ENCODE results near the gene TC2N.

TC2N gene

DNA sequence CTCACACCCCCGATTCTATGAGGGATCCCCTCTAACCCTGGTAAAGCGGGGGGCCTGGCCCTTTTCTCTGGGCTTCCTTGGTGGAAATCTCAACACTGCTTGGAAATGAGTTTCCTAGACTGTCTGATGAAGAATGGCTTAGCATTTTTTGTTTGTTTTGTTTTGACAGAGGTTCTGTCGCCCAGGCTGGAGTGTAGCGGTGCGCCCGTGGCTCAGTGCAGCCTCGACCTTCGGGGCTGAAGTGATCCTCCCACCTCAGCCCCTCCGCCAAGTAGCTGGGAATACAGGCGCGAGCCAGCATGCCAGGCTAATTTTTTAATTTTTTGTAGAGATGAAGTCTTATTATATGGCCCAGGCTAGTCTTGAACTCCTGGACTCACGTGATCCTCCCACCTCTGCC, 30.3 kb downstream of the TC2N start:
- no peak for DNase-seq (ENCODE audit: extremely low read depth, low read depth)
- TF ChIP-seq, protein P1, sequence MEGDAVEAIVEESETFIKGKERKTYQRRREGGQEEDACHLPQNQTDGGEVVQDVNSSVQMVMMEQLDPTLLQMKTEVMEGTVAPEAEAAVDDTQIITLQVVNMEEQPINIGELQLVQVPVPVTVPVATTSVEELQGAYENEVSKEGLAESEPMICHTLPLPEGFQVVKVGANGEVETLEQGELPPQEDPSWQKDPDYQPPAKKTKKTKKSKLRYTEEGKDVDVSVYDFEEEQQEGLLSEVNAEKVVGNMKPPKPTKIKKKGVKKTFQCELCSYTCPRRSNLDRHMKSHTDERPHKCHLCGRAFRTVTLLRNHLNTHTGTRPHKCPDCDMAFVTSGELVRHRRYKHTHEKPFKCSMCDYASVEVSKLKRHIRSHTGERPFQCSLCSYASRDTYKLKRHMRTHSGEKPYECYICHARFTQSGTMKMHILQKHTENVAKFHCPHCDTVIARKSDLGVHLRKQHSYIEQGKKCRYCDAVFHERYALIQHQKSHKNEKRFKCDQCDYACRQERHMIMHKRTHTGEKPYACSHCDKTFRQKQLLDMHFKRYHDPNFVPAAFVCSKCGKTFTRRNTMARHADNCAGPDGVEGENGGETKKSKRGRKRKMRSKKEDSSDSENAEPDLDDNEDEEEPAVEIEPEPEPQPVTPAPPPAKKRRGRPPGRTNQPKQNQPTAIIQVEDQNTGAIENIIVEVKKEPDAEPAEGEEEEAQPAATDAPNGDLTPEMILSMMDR (IDR thresholded peaks at IDR 0.05; ENCODE audit: low read depth, low read length, missing control alignments): no peak
- no peak overlapping the region for H3K4me3 ChIP-seq (replicated peaks; ENCODE audit: low read depth, low read length)

DNA sequence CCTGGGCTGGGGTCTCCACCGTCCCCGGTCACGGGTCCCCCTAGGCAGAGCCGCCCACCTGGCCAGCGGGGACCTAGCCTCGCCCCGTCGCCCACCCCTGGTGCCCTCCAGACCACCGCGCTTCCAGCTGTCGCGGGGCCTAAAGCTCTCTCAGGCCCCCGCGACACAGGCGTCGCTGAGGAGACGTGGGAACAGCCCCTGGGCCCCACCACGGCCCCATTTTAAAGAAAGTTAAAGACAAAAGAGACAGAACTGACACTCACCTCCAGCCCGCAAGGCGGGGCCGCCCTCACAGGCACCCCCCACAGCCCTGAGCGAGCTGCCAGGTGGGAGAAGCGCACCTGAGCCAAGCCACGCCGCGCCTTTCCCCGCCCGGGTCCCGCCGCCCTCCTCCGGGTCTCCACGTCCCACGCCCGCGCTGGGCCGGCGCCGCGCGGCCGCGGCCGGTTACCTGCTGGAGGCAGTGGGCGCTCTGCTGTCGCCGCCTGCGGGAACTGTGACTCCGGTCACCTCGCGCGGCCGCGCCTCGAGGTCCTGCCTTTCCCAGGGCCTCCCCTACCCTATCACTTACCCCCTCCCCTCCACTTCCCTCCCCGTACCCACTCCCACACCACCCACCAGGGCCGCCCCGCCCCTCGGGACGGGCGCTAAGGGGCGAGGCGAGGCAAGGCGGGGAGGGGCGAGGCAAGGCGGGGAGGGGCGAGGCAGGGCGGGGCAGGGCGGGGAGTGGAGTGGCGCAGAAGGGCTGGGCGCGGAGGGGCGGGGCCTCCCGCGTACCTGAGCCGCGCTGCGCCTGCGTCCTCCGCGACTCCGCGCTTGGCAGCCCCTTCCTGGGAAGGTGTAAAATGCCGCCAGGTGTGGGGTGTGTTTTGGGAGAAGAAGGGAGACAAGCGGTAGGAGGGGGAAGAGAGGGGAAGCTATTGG, 31.2 kb downstream of the TC2N start:
- no peak for DNase-seq (ENCODE audit: extremely low read depth, low read depth)
- no peak overlapping the region for H3K4me3 ChIP-seq (replicated peaks; ENCODE audit: low read depth, low read length)
- TF ChIP-seq, protein P1 (IDR thresholded peaks at IDR 0.05; ENCODE audit: low read depth, low read length, missing control alignments): no peak

DNA sequence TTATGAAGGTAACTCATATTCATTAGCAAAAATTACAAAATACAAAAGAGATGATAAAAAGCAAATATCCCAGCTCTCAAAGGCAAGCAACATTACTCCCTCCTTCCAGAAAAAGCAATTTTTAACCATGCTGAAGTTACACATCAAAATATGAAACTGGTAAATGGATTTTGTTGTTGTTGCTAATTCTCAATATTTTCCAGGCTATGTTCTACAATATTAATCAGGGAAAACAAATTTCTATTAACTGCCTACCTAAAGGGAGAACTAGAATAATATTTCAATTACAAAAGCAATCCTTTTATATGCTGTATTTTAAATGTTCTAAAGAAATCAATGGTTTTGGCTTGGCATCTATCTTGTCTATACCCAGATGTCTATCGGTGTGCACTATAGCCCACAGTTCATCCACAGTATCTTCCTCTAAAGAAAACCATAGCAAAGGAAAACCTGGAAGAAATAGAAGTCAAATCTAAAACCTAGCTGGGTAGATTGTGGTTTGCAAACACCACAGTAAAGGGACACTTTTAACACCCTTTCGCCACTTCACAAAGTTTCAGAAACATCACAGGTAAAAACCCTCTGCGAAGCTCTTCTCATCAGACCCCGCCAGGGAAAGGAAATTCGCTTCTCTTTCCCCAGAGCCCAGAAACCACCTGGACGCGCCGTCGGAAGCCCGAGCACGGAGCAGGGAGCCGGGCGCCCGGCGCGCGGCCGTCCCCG, 32.0 kb downstream of the TC2N start:
- no peak overlapping the region for H3K4me3 ChIP-seq (replicated peaks; ENCODE audit: low read depth, low read length)
- no peak for DNase-seq (ENCODE audit: extremely low read depth, low read depth)
- TF ChIP-seq, protein P1 (IDR thresholded peaks at IDR 0.05; ENCODE audit: low read depth, low read length, missing control alignments): no peak

DNA sequence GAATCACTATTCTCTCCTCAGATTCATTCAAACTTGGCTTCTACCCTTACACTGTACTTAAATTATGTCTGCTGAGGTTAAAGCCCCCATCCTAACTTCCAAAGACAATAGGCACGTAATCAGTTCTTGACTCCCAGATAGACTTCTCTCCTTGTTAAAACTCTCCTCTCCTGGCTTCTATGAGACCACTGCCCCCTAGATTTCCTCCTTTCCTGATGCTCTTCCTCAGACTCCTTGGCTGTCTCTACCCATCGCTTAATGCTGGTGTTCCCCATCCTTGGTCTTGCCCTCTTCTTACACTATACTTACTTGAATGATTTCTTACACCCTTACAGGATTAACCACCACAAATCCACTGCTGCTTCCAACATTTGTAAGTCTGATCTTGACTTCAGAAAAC, 32.8 kb downstream of the TC2N start:
- DNase-seq (ENCODE audit: extremely low read depth, low read depth): no peak
- H3K4me3 ChIP-seq (replicated peaks; ENCODE audit: low read depth, low read length): no peak overlapping the region
- TF ChIP-seq, protein P1 (IDR thresholded peaks at IDR 0.05; ENCODE audit: low read depth, low read length, missing control alignments): no peak

DNA sequence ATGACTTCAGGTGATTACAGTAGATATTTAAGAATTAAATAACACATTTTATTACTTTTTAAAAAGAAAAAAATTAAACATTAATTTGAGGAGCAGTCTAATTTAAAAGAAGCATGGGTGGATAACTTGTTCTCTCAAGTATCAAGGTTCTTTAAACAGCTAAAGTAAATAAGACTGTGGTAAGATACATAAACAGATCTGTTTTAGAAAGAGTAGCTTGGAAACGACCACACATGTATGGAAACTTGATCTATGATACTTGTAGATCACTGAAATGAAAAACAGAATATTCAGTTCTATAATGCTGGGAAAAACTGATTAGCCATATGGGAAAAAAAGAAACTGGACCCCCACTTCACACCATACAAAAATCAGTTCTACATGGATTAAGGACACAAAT, 36.0 kb downstream of the TC2N start:
- no peak overlapping the region for H3K4me3 ChIP-seq (replicated peaks; ENCODE audit: low read depth, low read length)
- no peak for DNase-seq (ENCODE audit: extremely low read depth, low read depth)
- TF ChIP-seq, protein P1 (IDR thresholded peaks at IDR 0.05; ENCODE audit: low read depth, low read length, missing control alignments): no peak

DNA sequence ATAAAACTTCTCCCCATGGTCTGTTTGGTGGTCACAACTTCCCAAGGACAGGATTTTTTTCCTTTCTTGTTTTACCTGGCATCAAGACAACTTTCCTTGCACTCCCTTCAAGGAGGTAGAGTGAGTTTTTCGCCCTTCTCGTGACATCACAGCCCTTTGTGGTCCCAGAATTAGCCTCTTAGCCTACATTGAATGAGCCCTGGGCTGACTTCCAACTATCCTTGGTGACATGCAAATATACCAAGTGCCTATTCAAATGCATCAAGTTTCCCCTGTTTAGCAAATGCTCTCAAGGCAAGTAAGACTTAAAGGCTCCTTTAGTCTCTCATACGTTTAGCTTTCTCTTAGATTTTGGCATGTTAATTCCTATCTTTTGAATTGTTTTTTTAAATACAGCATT, 36.6 kb downstream of the TC2N start:
- DNase-seq (ENCODE audit: extremely low read depth, low read depth): no peak
- TF ChIP-seq, protein P1 (IDR thresholded peaks at IDR 0.05; ENCODE audit: low read depth, low read length, missing control alignments): no peak

More for the DNA sequence above, 36.6 kb downstream of the TC2N start:
- H3K4me3 ChIP-seq (replicated peaks; ENCODE audit: low read depth, low read length): no peak overlapping the region
